Upper lobe of left lung (tissue), 6 donors: ENCODE results near the gene KIRREL1. TPM values are rescaled to one million over a fixed set of nuclear protein-coding genes. Genes with fewer than 3 reads are reported as not detected.

ENCODE experiments used
- ATAC-seq, 2 donors: fragments of 200-7000 bp; cut with Tn5 transposase; one replicate each; pipeline ENCODE4 v1.9.1; 2022; ENCODE audit warnings: mild to moderate bottlenecking in 2 of 2, moderate library complexity in 2 of 2; ENCODE audit not compliant: low FRiP score in 2 of 2
- DNase-seq, 2 donors: peaks; one replicate each; pipeline ENCODE4 v3.0.0-alpha.2; 2019 to 2020
- H3K27ac ChIP-seq, 4 donors: fragments of 200-600 bp; sonication (generic); one replicate each; pipeline ENCODE4 v1.5.1; 2016 to 2019
- H3K27me3 ChIP-seq, 4 donors: fragments of 200-600 bp; sonication (generic); one replicate each; pipeline ENCODE4 v1.5.1; 2017 to 2019
- H3K36me3 ChIP-seq, 4 donors: fragments of 200-600 bp; sonication (generic); one replicate each; pipeline ENCODE4 v1.5.1; 2016 to 2019
- H3K4me1 ChIP-seq, 4 donors: fragments of 200-600 bp; sonication (generic); one replicate each; pipeline ENCODE4 v1.5.1; 2018 to 2019
- H3K4me3 ChIP-seq, 4 donors: fragments of 200-600 bp; sonication (generic); one replicate each; pipeline ENCODE4 v1.5.1; 2017 to 2019; ENCODE audit warnings: mild to moderate bottlenecking in 2 of 4, moderate library complexity in 1 of 4
- H3K9me3 ChIP-seq, 4 donors: fragments of 200-600 bp; sonication (generic); one replicate each; pipeline ENCODE4 v1.5.1; 2018 to 2019
- EP300 ChIP-seq, 4 donors: sonication (generic); formaldehyde crosslinking; IDR thresholded peaks; one replicate each; pipeline ENCODE4 v1.5.1; 2017; ENCODE audit warnings: antibody characterized with exemption in 4 of 4, control low read depth in 2 of 4
- POLR2A ChIP-seq, 4 donors: fragments of 450-650 bp; IDR thresholded peaks; one replicate each; pipeline ENCODE4 v1.5.1; 2016 to 2017; ENCODE audit warnings: antibody characterized with exemption in 4 of 4, mild to moderate bottlenecking in 2 of 4
- POLR2AphosphoS5 ChIP-seq, 2 donors: sonication (generic); formaldehyde crosslinking; IDR thresholded peaks; one replicate each; pipeline ENCODE4 v1.5.1; 2017; ENCODE audit warnings: antibody characterized with exemption in 2 of 2
- WGBS, 2 donors: methylation state at CpG; one replicate each; pipeline ENCODE4 v1.1.5; 2017 to 2018; 5-methylcytosine and 5-hydroxymethylcytosine counted together
- total RNA-seq, 6 donors: library from RNA; depleted of rRNA in 4 of 6; stranded (reverse); fragments of >200 nt in 4 of 6; gene quantifications; one replicate each; pipeline versions ENCODE4 v1.1.0 to v1.2.1, GENCODE V29; 2016 to 2021
- TF ChIP-seq, protein P1 (sequence below), 6 experiments: fragments of 450-650 bp in 4 of 6; fragments of 200-600 bp in 2 of 6; sonication (generic) in 2 of 6; IDR thresholded peaks; one replicate each; pipeline ENCODE4 v1.5.1; 2016 to 2019; ENCODE audit warnings: antibody characterized with exemption in 6 of 6
- donor health status: DM: no; HTN: no; CAD: no; lungs with moderate emphysema.
- donor health status: DM: no; HTN: yes; CAD: no; lungs with severe emphysema.

Gene KIRREL1
- total RNA-seq, 6 donors from 2014 or later: 16.9 to 40.6 (median 25.8) TPM

DNA sequence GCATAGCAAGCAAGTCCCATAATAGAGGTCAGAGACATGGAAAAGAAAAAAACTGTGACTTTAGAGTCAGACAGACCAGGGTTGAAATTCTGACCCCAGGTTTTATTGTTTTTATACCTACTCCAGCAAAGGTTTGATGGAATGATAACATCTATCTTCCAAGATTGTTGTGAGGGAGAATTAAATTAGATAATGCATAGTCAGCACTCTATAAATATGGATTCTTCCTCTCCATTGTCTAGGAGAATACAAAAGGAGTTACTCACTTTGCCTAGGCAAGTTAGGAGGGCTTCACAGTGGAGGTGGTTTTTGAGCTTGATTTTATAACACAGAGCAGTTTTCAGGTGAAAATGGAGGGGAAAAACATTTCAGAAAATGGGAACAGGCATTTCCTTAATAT is 46.9 kb downstream of the KIRREL1 start:
- no peaks in the 10 kb centered on the region for H3K9me3 ChIP-seq
- no peak for DNase-seq

DNA sequence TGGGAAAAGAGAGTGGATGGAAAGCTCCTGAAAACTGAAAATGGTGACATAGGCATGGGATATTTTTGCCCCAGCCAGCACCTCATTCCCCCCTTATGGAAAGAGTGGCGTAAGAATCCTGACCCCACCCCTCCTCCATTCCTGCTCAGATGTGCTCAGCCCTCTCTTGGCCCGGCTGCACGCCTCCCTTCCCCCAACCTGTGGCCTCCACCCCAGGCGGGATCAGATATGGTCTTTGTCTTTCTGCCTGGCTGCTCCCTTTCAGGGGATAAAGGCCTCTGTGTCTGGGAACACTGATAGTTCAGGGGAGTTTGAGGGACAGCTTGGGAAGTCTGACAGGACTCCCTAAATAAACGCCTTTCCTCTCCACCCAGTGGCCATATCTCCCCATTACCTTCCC is 49.8 kb downstream of the KIRREL1 start:
- H3K9me3 ChIP-seq: no peaks in the 10 kb centered on the region
- WGBS, 2 donors: 54 to 59% methylated on average over 5 of the region's 5 CpGs
- no peaks in the 10 kb centered on the region for H3K36me3 ChIP-seq
- DNase-seq: no peak
- no peaks in the 10 kb centered on the region for H3K27me3 ChIP-seq
- no peak overlapping the region for H3K4me3 ChIP-seq
- TF ChIP-seq, protein P1, sequence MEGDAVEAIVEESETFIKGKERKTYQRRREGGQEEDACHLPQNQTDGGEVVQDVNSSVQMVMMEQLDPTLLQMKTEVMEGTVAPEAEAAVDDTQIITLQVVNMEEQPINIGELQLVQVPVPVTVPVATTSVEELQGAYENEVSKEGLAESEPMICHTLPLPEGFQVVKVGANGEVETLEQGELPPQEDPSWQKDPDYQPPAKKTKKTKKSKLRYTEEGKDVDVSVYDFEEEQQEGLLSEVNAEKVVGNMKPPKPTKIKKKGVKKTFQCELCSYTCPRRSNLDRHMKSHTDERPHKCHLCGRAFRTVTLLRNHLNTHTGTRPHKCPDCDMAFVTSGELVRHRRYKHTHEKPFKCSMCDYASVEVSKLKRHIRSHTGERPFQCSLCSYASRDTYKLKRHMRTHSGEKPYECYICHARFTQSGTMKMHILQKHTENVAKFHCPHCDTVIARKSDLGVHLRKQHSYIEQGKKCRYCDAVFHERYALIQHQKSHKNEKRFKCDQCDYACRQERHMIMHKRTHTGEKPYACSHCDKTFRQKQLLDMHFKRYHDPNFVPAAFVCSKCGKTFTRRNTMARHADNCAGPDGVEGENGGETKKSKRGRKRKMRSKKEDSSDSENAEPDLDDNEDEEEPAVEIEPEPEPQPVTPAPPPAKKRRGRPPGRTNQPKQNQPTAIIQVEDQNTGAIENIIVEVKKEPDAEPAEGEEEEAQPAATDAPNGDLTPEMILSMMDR (IDR thresholded peaks at IDR 0.05): no peak
- TF ChIP-seq EP300 (IDR thresholded peaks at IDR 0.05) (no peak), POLR2A (IDR thresholded peaks at IDR 0.05) (no peak), POLR2AphosphoS5 (IDR thresholded peaks at IDR 0.05) (no peak)
- no peak overlapping the region for H3K27ac ChIP-seq
- ATAC-seq: peak in 1 of 2 donors; percentile 65
- peaks cover 0 to 29% (median 9%) of the 10 kb centered on the region in 4 donors for H3K4me1 ChIP-seq

More for the DNA sequence above, 46.9 kb downstream of the KIRREL1 start:
- no peak overlapping the region for H3K4me3 ChIP-seq
- TF ChIP-seq, protein P1 (IDR thresholded peaks at IDR 0.05): no peak
- no peaks in the 10 kb centered on the region for H3K27me3 ChIP-seq
- ATAC-seq: no peak
- no peak overlapping the region for H3K27ac ChIP-seq
- no peaks in the 10 kb centered on the region for H3K36me3 ChIP-seq
- peaks cover 12 to 34% (median 21%) of the 10 kb centered on the region in 4 donors for H3K4me1 ChIP-seq

DNA sequence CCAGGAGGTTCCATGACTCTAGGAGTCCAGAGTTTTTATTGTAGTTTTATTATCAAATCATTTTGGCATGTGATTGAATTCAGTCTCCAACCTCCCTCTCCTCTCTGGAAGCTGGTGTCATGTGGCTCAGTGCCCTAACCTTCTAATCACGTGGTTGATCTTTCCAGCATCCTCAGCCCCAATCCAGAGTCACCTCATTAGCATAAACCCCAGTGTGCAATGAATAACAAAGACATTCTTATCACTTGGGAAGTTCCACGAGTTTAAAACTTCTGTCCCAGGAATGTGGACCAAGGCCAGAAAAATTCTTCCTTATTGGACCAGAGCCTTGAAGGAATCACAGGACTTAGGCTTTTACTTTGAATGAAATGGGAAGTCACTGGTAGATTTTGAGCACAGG is 52.2 kb downstream of the KIRREL1 start:
- ATAC-seq (peak in 1 of 2 donors; percentile 56), DNase-seq (no peak)
- peaks cover 7 to 27% (median 20%) of the 10 kb centered on the region in 4 donors for H3K4me1 ChIP-seq
- H3K9me3 ChIP-seq: no peaks in the 10 kb centered on the region
- 21 to 37% methylated on average over 2 of the region's 2 CpGs for WGBS, 2 donors
- H3K27ac ChIP-seq: no peak overlapping the region
- no peaks in the 10 kb centered on the region for H3K36me3 ChIP-seq
- no peak for TF ChIP-seq POLR2AphosphoS5 (IDR thresholded peaks at IDR 0.05)
- TF ChIP-seq EP300 (IDR thresholded peaks at IDR 0.05): no peak
- H3K27me3 ChIP-seq: no peaks in the 10 kb centered on the region
- H3K4me3 ChIP-seq: no peak overlapping the region

DNA sequence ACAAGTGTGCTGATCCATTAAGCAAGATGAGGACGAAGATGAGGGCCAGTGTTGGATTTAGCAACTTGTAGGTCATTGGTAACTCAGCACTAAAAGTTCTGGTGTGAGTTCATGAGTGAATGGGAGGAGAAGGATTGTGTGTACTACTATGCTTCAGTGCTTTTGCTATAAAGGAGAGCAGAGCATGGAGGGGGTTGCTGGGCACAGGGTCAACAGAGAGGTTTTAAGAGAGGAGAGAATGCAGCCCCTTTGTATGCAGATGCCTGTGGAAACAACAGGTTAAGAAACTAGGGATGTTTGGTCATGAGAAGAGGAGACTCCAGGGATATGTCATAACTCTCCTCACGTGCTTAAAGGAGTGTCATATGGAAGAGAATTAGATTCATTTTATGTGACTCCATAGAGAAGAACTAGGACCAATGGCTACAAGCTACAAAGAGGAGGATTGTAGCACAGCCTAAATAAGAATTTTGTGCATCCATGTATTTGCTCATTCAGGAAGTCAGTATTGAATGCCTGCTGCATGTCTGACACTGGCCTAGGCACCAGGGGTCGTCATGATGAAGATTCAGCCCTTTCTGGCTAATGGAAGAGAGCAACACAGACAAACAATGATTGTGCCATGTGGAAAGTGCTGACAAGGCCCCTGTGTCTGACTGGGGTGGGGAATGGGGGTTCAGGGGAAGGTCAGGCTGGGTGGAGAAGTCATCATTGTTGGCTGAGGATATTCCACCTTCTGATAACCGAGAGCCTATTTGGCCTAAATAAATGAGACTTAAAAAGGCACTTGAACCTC is 53.5 kb downstream of the KIRREL1 start:
- Histone ChIP-seq H3K27me3 (no peaks in the 10 kb centered on the region), H3K4me1 (peaks cover 7 to 28% (median 20%) of the 10 kb centered on the region in 4 donors), H3K36me3 (no peaks in the 10 kb centered on the region), H3K27ac (no peak overlapping the region), H3K4me3 (no peak overlapping the region), H3K9me3 (no peaks in the 10 kb centered on the region)
- DNase-seq: no peak
- WGBS, 2 donors: 52% methylated on average over 4 of the region's 4 CpGs
- no peak for TF ChIP-seq EP300 (IDR thresholded peaks at IDR 0.05)
- TF ChIP-seq, protein P1 (IDR thresholded peaks at IDR 0.05): no peak
- no peak for TF ChIP-seq POLR2AphosphoS5 (IDR thresholded peaks at IDR 0.05)
- no peak for ATAC-seq

DNA sequence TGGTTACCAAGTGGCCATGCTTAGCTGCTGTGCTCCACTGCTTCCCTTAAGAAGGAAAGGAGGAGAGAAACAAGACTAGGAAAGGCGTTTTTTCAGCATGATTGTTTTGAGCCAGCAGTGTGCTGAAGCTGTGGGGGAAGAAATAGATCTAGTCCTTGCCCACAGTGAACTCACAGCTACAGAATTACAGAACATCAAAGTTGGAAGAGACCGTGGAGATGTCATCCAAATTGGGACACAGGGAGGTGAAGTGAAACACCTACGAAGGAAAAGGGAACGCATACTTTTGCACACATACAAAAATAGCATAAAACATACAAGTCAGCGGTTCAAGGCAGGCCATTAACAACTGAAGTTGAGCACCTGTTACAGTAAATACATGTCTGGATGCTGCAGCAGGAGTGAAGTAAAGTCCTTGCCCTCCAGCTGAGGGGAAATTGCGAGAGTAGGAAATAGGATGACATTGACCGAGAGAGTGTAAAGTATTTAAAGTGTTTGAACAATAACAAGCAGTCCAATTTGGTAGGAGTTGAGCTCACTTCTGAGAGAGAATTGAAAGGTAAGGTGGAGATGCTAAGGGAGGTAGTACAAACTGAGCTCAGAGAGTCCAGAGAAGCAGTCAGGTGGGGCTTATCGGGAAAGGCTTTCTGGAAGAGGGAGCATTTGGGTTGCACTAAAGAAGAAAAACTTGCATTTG is 55.1 kb downstream of the KIRREL1 start:
- TF ChIP-seq EP300 (IDR thresholded peaks at IDR 0.05): no peak
- TF ChIP-seq, protein P1 (IDR thresholded peaks at IDR 0.05): no peak
- no peak for TF ChIP-seq POLR2A (IDR thresholded peaks at IDR 0.05)
- TF ChIP-seq POLR2AphosphoS5 (IDR thresholded peaks at IDR 0.05): no peak
- Histone ChIP-seq H3K4me3 (no peak overlapping the region), H3K36me3 (no peaks in the 10 kb centered on the region), H3K4me1 (peaks cover 7 to 25% (median 20%) of the 10 kb centered on the region in 4 donors), H3K27me3 (no peaks in the 10 kb centered on the region), H3K9me3 (no peaks in the 10 kb centered on the region), H3K27ac (no peak overlapping the region)
- ATAC-seq: no peak
- no peak for DNase-seq
- WGBS, 2 donors: 57 to 61% methylated on average over 8 of the region's 8 CpGs
